Measurements from ENCODE around the gene STRIP2.

DNA sequence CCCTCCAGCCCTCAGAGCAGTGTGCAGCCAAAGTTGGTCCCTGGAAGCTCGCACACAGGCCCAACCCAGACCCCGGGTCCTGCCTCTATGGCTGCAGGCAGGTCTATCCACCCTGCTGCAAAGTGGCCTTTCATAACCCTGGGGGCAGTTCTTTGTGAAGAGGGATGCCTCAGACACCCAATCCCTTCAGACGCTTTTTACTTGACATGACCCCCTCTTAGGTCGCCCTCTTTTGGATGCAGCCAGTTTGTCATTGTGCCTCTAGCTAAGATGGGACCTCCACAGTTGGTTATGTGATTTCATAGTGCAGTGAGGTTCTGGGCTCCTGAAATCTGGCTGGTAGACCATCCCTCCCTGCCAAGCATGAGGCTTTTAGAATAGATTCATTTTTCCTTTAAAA lies 95.4 kb downstream of the STRIP2 start:
- TF ChIP-seq EZH2 (IDR thresholded peaks at IDR 0.05; ENCODE audit: borderline replicate concordance, insufficient read depth, low read length, poor library complexity, severe bottlenecking) = no peak
- TF ChIP-seq MXI1 (conservative IDR thresholded peaks at IDR 0.05; ENCODE audit: poor library complexity, severe bottlenecking) = no peak
- TF ChIP-seq, protein P1, sequence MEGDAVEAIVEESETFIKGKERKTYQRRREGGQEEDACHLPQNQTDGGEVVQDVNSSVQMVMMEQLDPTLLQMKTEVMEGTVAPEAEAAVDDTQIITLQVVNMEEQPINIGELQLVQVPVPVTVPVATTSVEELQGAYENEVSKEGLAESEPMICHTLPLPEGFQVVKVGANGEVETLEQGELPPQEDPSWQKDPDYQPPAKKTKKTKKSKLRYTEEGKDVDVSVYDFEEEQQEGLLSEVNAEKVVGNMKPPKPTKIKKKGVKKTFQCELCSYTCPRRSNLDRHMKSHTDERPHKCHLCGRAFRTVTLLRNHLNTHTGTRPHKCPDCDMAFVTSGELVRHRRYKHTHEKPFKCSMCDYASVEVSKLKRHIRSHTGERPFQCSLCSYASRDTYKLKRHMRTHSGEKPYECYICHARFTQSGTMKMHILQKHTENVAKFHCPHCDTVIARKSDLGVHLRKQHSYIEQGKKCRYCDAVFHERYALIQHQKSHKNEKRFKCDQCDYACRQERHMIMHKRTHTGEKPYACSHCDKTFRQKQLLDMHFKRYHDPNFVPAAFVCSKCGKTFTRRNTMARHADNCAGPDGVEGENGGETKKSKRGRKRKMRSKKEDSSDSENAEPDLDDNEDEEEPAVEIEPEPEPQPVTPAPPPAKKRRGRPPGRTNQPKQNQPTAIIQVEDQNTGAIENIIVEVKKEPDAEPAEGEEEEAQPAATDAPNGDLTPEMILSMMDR (IDR thresholded peaks at IDR 0.05; ENCODE audit: poor library complexity, severe bottlenecking) = no peak
- TF ChIP-seq RAD21 (conservative IDR thresholded peaks at IDR 0.05) = no peak
- no peak for TF ChIP-seq EP300 (conservative IDR thresholded peaks at IDR 0.05; ENCODE audit: poor library complexity, severe bottlenecking)
- TF ChIP-seq POLR2AphosphoS5 (IDR thresholded peaks at IDR 0.05) = no peak
- TF ChIP-seq TAF1 (IDR thresholded peaks at IDR 0.05; ENCODE audit: low read depth) = no peak

Data from neural cell (in vitro differentiated cells).